22Rv1 (cell line): ENCODE results near the gene TNFAIP3.

Source experiments
- CTCF ChIP-seq: fragments of 450-650 bp; IDR thresholded peaks from 2 replicates; pipeline ENCODE4 v1.5.1; 2017; ENCODE audit warnings: mild to moderate bottlenecking
- ZFX ChIP-seq: fragments of 450-650 bp; IDR thresholded peaks from 2 replicates; pipeline ENCODE4 v1.6.1; 2017; ENCODE audit warnings: antibody characterized with exemption, borderline replicate concordance

GRCh38 chr6:137884149-137884909 lies 17.3 kb downstream of the TNFAIP3 start:
- TF ChIP-seq CTCF: no peak
- TF ChIP-seq ZFX: no peak
